RWPE2 (cell line): Measurements from ENCODE around the gene ARHGEF2.

Source experiments
- ATAC-seq: fragments of 200-7000 bp; cut with Tn5 transposase; 3 replicates; pipeline ENCODE4 v1.9.1; 2021; ENCODE audit warnings: low read depth
- DNase-seq: peaks from one replicate; pipeline ENCODE4 v3.0.0-alpha.2; 2020; ENCODE audit warnings: low spot score
- H3K27ac ChIP-seq: fragments of 450-650 bp; 2 replicates; pipeline ENCODE4 v1.5.1; 2017; ENCODE audit warnings: mild to moderate bottlenecking; ENCODE audit not compliant: poor library complexity, severe bottlenecking
- H3K27me3 ChIP-seq: fragments of 250-450 bp; sonication (Bioruptor Pico); 2 replicates; pipeline ENCODE4 v1.5.1; 2021; ENCODE audit warnings: mild to moderate bottlenecking, moderate library complexity; ENCODE audit not compliant: insufficient read depth, poor library complexity, severe bottlenecking
- H3K36me3 ChIP-seq: fragments of 250-450 bp; sonication (Bioruptor Pico); 2 replicates; pipeline ENCODE4 v1.5.1; 2020; ENCODE audit warnings: low read depth, mild to moderate bottlenecking, moderate library complexity
- H3K4me1 ChIP-seq: fragments of 250-450 bp; sonication (Bioruptor Pico); 2 replicates; pipeline ENCODE4 v1.5.1; 2021; ENCODE audit warnings: mild to moderate bottlenecking, moderate library complexity; ENCODE audit not compliant: insufficient read depth, poor library complexity, severe bottlenecking
- H3K4me3 ChIP-seq: fragments of 250-450 bp; sonication (Bioruptor Pico); 2 replicates; pipeline ENCODE4 v1.5.1; 2021; ENCODE audit warnings: mild to moderate bottlenecking, moderate library complexity; ENCODE audit not compliant: severe bottlenecking
- H3K9me3 ChIP-seq: fragments of 250-450 bp; sonication (Bioruptor Pico); 2 replicates; pipeline ENCODE4 v1.5.1; 2021; ENCODE audit warnings: mild to moderate bottlenecking, moderate library complexity; ENCODE audit not compliant: severe bottlenecking
- CTCF ChIP-seq: fragments of 450-650 bp; IDR thresholded peaks from one replicate; pipeline ENCODE4 v1.5.1; 2017; ENCODE audit warnings: mild to moderate bottlenecking, moderate library complexity; ENCODE audit not compliant: poor library complexity, severe bottlenecking

The ARHGEF2 gene

GRCh38 chr1:155940482-155940992 lies 37.8 kb downstream of the ARHGEF2 start:
- no peak for DNase-seq
- no peaks in the 10 kb centered on the region for H3K9me3 ChIP-seq
- TF ChIP-seq CTCF: no peak
- H3K36me3 ChIP-seq: no peaks in the 10 kb centered on the region
- ATAC-seq: peak; percentile 47
- peaks cover 39% of the 10 kb centered on the region for H3K4me1 ChIP-seq
- peak overlapping the region; percentile 88 for H3K27ac ChIP-seq
- no peaks in the 10 kb centered on the region for H3K27me3 ChIP-seq
- H3K4me3 ChIP-seq: no peak overlapping the region

DNA sequence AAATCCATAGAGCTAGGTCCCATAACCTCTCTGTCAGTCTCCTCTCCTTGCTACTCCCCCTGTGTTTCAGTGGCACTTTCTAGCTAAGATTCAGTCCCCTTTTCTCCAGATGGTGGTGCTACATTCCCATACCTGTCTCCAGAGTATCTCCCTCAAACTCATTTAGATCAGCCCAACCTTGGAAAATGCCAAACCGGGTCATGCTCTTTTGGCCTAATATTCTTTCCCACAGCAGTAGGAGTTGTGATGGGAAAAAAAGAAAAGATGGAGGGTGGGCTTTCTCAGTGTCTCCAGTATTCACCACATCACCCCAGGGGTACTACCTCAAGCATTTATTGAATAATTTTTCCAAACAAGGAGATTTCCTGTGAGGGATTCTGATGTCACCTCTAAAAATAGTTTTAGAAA lies 40.1 kb downstream of the ARHGEF2 start:
- H3K27ac ChIP-seq: peak overlapping the region; percentile 88
- ATAC-seq (peak; percentile 14; the same call in 2 of the 3 replicates), DNase-seq (no peak)
- peaks cover 35% of the 10 kb centered on the region for H3K4me1 ChIP-seq
- peaks cover 8% of the 10 kb centered on the region for H3K36me3 ChIP-seq
- no peak overlapping the region for H3K4me3 ChIP-seq
- TF ChIP-seq CTCF: peak; percentile 89
- no peaks in the 10 kb centered on the region for H3K27me3 ChIP-seq
- H3K9me3 ChIP-seq: no peaks in the 10 kb centered on the region

DNA sequence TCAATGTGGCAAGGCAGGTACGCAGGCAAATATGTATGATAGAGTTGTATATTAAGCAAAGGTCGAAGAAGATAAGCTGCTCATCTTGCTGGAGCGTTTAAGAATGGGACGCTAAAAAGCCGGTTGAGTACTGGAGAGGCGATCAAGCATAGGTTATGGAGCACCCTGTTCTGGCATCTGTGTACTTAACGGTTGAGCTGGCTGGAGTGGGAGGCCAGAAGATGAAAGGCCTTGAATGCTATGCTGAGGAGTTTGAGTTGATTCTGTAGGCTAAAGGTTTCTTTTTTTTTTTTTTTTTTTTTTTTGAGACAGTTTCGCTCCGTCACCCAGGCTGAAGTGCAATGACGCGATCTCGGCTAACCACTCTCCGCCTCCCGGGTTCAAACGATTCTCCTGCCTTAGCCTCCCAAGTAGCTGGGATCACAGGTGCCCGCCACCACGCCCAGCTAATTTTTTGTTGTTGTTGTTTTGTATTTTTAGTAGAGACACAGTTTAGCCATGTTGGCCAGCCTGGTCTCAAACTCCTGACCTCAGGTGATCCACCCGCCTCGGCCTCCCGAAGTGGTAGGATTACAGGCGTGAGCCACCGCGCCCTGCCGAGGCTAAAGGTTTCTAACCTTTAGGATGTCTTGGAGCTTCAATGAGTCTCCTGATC lies 43.3 kb downstream of the ARHGEF2 start:
- DNase-seq (no peak), ATAC-seq (no peak)
- TF ChIP-seq CTCF: no peak
- peaks cover 31% of the 10 kb centered on the region for H3K4me1 ChIP-seq
- H3K27me3 ChIP-seq: no peaks in the 10 kb centered on the region
- peak overlapping the region; percentile 91 for H3K4me3 ChIP-seq
- H3K36me3 ChIP-seq: peaks cover 40% of the 10 kb centered on the region
- H3K27ac ChIP-seq: peak overlapping the region; percentile 72
- H3K9me3 ChIP-seq: no peaks in the 10 kb centered on the region

GRCh38 chr1:155934097-155934935 lies 44.0 kb downstream of the ARHGEF2 start, which contains the start of gene KHDC4:
KHDC4 (minus strand) TSS chr1:155934413; CDS start chr1:155934373, 40 bp downstream.
- no peaks in the 10 kb centered on the region for H3K27me3 ChIP-seq
- H3K27ac ChIP-seq: peak within 1 kb of the TSS; percentile 72
- H3K4me1 ChIP-seq: peaks cover 36% of the 10 kb centered on the region
- H3K4me3 ChIP-seq: peak within 1 kb of the TSS; percentile 91
- peak; percentile 94 for DNase-seq
- ATAC-seq: peak; percentile 87
- no peaks in the 10 kb centered on the region for H3K9me3 ChIP-seq
- peaks cover 47% of the 10 kb centered on the region for H3K36me3 ChIP-seq
- no peak for TF ChIP-seq CTCF
